Lower leg skin (tissue), 4 donors: ENCODE measurements around the gene MIDN. TPM values are rescaled to one million over a fixed set of nuclear protein-coding genes. Genes with fewer than 3 reads are reported as not detected.

Experiments used
- DNase-seq, 2 donors: peaks; one replicate each; pipeline ENCODE4 v3.0.0-alpha.2; 2019; ENCODE audit warnings: low spot score in 2 of 2
- H3K4me3 ChIP-seq: fragments of 200-600 bp; sonication (generic); 2 replicates; pipeline ENCODE4 v1.5.1; 2017; ENCODE audit warnings: mild to moderate bottlenecking, low read depth; ENCODE audit not compliant: poor library complexity, severe bottlenecking
- CTCF ChIP-seq, 3 donors: fragments of 450-650 bp; IDR thresholded peaks; one replicate each; pipeline ENCODE4 v1.5.1; 2016; ENCODE audit warnings: antibody characterized with exemption in 3 of 3, mild to moderate bottlenecking in 3 of 3, moderate library complexity in 2 of 3
- POLR2A ChIP-seq, 2 donors: fragments of 450-650 bp; IDR thresholded peaks; one replicate each; pipeline ENCODE4 v1.6.1; 2016 to 2017; ENCODE audit warnings: antibody characterized with exemption in 2 of 2, mild to moderate bottlenecking in 1 of 2, moderate library complexity in 1 of 2
- WGBS, 2 donors: methylation state at CpG; one replicate each; pipeline ENCODE4 v1.1.5; 2018; 5-methylcytosine and 5-hydroxymethylcytosine counted together
- intact Hi-C: fragments of 100-400 bp; cut with DNase I; formaldehyde crosslinking; loops from one replicate; pipeline ENCODE4 v1.15.0; 2023; ENCODE audit warnings: low total_unique reads
- total RNA-seq, 4 donors: library from RNA; depleted of rRNA; stranded (reverse); fragments of >200 nt; gene quantifications; one replicate each; pipeline ENCODE4 v1.1.0, GENCODE V29; 2016

MIDN gene
- total RNA-seq, 4 donors from 2014 or later: 59.7 to 119 (median 78.7) TPM

- intact Hi-C loops: no loop called here
- no peak for TF ChIP-seq POLR2A (IDR thresholded peaks at IDR 0.05)
- TF ChIP-seq CTCF (IDR thresholded peaks at IDR 0.05): no peak
- no peak overlapping the region for H3K4me3 ChIP-seq
- DNase-seq: no peak
- WGBS, 2 donors: 91 to 94% methylated on average over 35 to 43 of the region's 43 CpGs
These were observed 13.4 kb upstream of the MIDN start for GRCh38 chr19:1234955-1235380.

GRCh38 chr19:1235625-1236538 is 12.5 kb upstream of the MIDN start:
- DNase-seq: no peak
- 53 to 88% methylated on average over 14 to 26 of the region's 39 CpGs for WGBS, 2 donors
- TF ChIP-seq CTCF (IDR thresholded peaks at IDR 0.05): no peak
- TF ChIP-seq POLR2A (IDR thresholded peaks at IDR 0.05): no peak
- intact Hi-C loops: no loop called here
- H3K4me3 ChIP-seq: no peak overlapping the region

GRCh38 chr19:1236576-1236975 is 11.8 kb upstream of the MIDN start:
- WGBS, 2 donors: 20% methylated on average over 2 of the region's 42 CpGs; no CpG with 5 or more reads in 1 of the 2 donors
- intact Hi-C loops: no loop called here
- no peak for DNase-seq
- H3K4me3 ChIP-seq: no peak overlapping the region
- TF ChIP-seq CTCF (IDR thresholded peaks at IDR 0.05) (no peak), POLR2A (IDR thresholded peaks at IDR 0.05) (no peak)

- TF ChIP-seq POLR2A (IDR thresholded peaks at IDR 0.05) (no peak), CTCF (IDR thresholded peaks at IDR 0.05) (no peak)
- intact Hi-C loops: no loop called here
- peak overlapping the region; percentile 4 for H3K4me3 ChIP-seq
- 0% methylated on average over 41 to 46 of the region's 60 CpGs for WGBS, 2 donors
- no peak for DNase-seq
These were observed 11.2 kb upstream of the MIDN start for GRCh38 chr19:1237027-1237659.

GRCh38 chr19:1237754-1238368 is 10.5 kb upstream of the MIDN start, which contains the start of gene CBARP:
TSS of gene CBARP (minus strand) at chr19:1238005. CDS start at chr19:1236100, 1,905 bp downstream.
- TF ChIP-seq CTCF (IDR thresholded peaks at IDR 0.05) (no peak), POLR2A (IDR thresholded peaks at IDR 0.05) (no peak)
- WGBS, 2 donors: 0 to 1% methylated on average over 39 to 54 of the region's 87 CpGs
- no peak for DNase-seq
- H3K4me3 ChIP-seq: peak within 1 kb of the TSS; percentile 4
- intact Hi-C loops: no loop called here
